ENCODE measurements around the gene HAPLN3.
A peak's percentile ranks its signal among the peaks of the same experiment; 100 is the strongest.

Gene HAPLN3

DNA sequence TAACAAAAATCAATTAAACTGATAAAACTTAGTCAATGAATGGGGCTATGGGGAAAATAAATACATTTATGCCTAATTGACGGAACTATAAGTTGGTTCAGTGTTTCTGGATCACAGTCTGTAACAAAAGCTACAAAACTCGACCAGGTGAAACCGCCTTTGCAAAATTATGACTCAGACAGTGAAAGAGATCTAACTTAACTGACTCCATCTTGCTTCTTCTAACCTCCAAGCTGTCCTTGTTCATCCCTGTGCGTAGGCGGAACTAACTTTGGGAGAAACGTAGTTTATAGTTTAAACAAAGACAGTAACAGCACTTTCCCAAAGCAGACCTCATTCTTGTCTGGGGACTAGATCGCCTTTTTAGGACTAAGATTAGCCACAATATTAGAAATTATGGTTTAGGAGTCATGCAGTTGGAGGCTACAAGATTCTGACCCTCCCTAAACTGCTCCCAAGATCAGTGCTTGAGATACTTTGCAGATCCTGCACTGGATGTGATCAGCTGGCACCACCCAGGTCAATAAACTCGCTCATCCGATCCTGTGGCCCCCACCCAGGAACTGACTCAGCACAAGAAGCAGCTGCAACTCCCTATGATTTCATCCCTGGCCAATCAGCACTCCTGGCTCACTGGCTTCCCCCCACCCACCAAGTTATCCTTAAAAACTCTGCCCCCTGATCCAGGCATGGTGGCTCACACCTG is 25.0 kb upstream of the HAPLN3 start:
- Histone ChIP-seq H3K36me3 (replicated peaks) (no peaks in the 10 kb centered on the region), H3K4me3 (no peak overlapping the region), H3K9me3 (no peaks in the 10 kb centered on the region; the same call in 1 of the 2 replicates), H3K27me3 (ENCODE audit: low read depth) (0 out of 2 replicates have a peak, but pooled peaks cover 2% of the 10 kb centered on the region), H3K4me1 (no peaks in the 10 kb centered on the region)
- in situ Hi-C loops (cut with MboI; ENCODE audit: low sequenced_read_pairs): no loop called here
- DNase-seq (ENCODE audit: low spot score in 2 of 2): peak in 1 of 2 experiments; percentile 7

DNA sequence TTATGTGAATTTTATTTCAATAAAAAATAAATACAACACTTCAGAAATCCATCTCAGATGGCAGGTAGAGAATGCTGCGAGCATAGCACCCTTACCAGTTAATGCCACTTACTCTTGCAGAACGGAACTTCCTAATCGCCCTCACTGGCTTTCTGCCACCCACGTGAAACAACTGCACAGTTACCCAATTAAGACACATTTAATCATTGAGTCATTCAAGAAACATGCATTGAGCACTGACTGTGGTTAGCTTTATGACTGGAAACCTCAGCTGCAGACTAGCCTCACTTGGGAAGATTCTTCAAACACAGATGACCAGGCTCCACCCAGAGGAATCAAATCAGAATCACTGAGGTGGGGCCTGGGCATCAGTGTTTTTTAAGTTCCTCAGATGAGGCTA is 23.4 kb upstream of the HAPLN3 start:
- DNase-seq (ENCODE audit: low spot score in 2 of 2): peak in 1 of 2 experiments; percentile 9
- 0 out of 2 replicates have a peak, but pooled peaks cover 2% of the 10 kb centered on the region for H3K27me3 ChIP-seq (ENCODE audit: low read depth)
- in situ Hi-C loops (cut with MboI; ENCODE audit: low sequenced_read_pairs): no loop called here

DNA sequence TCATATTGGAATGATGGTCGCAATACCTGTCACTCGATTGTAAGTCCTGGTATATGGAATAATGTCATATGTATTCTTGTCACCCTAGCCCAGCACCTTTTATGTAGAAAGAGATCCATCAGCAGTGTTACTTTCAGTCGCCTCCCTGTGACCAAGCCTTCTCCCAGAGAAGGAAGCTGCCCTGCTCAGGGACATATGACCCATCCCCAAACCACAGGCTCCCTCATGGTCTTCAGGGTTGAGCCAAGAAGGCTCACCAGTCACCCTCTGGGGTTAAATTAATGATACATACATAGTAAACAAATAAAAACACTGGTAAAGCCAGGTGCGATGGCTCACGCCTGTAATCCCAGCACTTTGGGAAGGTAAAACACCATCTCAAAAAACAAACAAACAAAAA is 22.4 kb upstream of the HAPLN3 start:
- Histone ChIP-seq H3K27me3 (ENCODE audit: low read depth) (0 out of 2 replicates have a peak, but pooled peaks cover 2% of the 10 kb centered on the region), H3K4me3 (no peak overlapping the region), H3K4me1 (peaks cover under 1% of the 10 kb centered on the region; the same call in 1 of the 2 replicates), H3K9me3 (no peaks in the 10 kb centered on the region), H3K36me3 (replicated peaks) (no peaks in the 10 kb centered on the region)
- DNase-seq (ENCODE audit: low spot score in 2 of 2): no peak
- in situ Hi-C loops (cut with MboI; ENCODE audit: low sequenced_read_pairs): no loop called here

More for the DNA sequence above, 23.4 kb upstream of the HAPLN3 start:
- no peaks in the 10 kb centered on the region for H3K4me1 ChIP-seq
- H3K36me3 ChIP-seq (replicated peaks): no peaks in the 10 kb centered on the region
- H3K4me3 ChIP-seq: no peak overlapping the region
- no peaks in the 10 kb centered on the region for H3K9me3 ChIP-seq

DNA sequence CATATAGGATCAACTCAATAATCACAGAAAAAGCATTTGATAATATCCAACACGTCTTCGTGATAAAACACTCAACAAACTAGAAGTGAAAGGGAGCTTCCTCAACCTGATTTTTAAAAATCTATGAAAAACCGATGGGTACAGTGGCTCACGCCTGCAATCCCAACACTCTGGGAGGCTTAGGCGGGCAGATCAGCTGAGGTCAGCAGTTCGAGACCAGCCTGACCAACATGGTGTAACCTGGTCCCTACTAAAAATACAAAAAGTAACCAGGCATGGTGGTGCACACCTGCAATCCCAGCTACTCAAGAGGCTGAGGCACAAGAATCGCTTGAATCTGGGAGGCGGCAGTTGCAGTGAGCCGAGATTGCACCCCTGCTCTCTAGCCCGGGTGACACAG is 20.0 kb upstream of the HAPLN3 start:
- Histone ChIP-seq H3K36me3 (replicated peaks) (no peaks in the 10 kb centered on the region), H3K27me3 (ENCODE audit: low read depth) (0 out of 2 replicates have a peak, but pooled peaks cover 2% of the 10 kb centered on the region), H3K9me3 (no peaks in the 10 kb centered on the region), H3K4me3 (no peak overlapping the region), H3K4me1 (peaks cover 13% of the 10 kb centered on the region)
- no peak for DNase-seq (ENCODE audit: low spot score in 2 of 2)
- in situ Hi-C loops (cut with MboI; ENCODE audit: low sequenced_read_pairs): no loop called here

DNA sequence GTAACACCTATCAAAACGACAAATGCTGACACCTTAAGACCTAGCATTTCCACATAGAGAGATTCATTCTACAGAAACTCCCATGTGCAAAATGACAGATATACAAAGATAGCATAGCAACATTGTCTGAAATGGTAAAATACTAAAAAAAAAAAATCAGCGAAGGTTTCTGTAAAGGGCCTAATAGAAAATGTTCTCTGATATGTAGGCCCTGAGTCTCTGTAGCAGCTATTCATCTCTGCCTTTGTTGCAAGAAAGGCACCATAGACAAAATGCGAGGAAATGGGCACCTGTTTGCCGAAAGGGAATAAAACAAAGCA is 18.5 kb upstream of the HAPLN3 start:
- Histone ChIP-seq H3K27me3 (ENCODE audit: low read depth) (0 out of 2 replicates have a peak, but pooled peaks cover 2% of the 10 kb centered on the region), H3K36me3 (replicated peaks) (peaks cover 13% of the 10 kb centered on the region), H3K4me3 (peak overlapping the region; percentile 67), H3K9me3 (no peaks in the 10 kb centered on the region), H3K4me1 (peaks cover 13% of the 10 kb centered on the region)
- DNase-seq (ENCODE audit: low spot score in 2 of 2): no peak
- in situ Hi-C loops (cut with MboI; ENCODE audit: low sequenced_read_pairs): no loop called here

DNA sequence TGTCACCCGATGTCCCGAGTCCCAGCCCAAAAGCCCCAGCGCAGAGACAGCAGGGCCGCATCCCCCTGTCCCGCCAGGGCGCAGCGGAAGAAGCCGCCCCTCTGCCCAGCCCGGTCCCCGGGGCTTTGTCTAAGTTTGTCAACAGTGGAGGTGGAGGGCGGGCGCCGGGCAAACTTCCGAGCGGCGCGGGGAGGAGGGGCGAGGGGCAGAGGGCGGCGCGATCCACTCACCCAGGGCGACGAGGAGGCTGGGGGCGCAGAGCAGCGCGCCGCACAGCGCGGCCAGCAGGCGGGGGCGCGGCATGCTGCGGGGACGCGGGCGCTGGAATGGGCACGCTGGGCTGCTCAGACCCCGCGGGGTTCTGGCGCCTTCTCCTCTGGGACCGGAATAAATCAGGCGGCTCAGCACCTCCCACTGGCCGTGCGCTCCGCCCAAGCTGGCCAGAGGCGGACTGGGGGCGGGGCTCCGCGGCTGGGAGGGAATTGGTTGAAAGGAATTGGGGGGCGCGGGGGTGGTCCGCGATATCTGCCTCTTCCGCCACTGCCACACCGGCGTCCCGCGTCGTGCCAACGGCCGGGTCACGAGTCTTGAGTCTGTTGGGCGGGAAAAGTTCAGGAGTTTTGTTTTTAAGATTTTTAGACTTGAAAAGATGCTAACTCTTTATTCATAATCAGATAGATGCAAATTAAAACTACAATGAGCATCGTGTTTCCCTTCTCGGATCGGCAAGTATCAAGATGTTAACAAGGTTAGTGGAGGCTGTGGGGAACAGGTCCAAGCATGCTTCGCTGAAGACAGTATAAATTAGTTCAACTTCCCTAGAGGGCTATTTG is 17.9 kb upstream of the HAPLN3 start, which contains the start of gene MFGE8:
Gene MFGE8, minus strand, starts transcription at position 363 of the 833 bp plus-strand sequence. Its CDS starts 60 bp downstream, at position 303.
- in situ Hi-C loops (cut with MboI; ENCODE audit: low sequenced_read_pairs): no loop called here
- peak within 1 kb of the TSS; percentile 67 for H3K4me3 ChIP-seq
- DNase-seq (ENCODE audit: low spot score in 2 of 2): peak; percentile 89 to 97
- no peaks in the 10 kb centered on the region for H3K9me3 ChIP-seq
- H3K27me3 ChIP-seq (ENCODE audit: low read depth): 0 out of 2 replicates have a peak, but pooled peaks cover 2% of the 10 kb centered on the region
- H3K4me1 ChIP-seq: peaks cover 13% of the 10 kb centered on the region
- H3K36me3 ChIP-seq (replicated peaks): peaks cover 13% of the 10 kb centered on the region

DNA sequence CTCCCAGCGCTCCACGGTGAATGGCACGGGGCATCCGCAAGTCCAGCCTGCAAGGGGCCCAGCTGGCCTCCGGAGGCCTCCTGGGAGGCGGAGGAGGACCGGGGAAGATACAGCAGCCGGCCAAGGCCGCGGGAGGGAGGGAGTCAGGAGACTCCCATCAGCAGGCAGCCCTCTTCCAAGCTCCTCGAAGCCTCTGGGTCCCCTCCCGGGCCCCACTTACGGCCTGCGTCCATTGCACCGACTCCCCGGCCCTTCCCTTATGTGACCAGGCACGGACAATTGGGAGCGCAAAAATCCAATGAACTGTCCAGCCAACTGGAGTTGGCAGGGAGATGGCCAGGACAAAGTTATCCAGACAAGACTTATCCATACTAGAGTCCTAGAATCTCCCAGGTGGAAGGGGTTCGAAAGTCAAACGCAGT is 17.2 kb upstream of the HAPLN3 start:
- Histone ChIP-seq H3K36me3 (replicated peaks) (peaks cover 20% of the 10 kb centered on the region), H3K27me3 (ENCODE audit: low read depth) (no peaks in the 10 kb centered on the region), H3K4me3 (peak overlapping the region; percentile 67), H3K9me3 (no peaks in the 10 kb centered on the region), H3K4me1 (peaks cover 13% of the 10 kb centered on the region)
- peak in 1 of 2 experiments; percentile 49 for DNase-seq (ENCODE audit: low spot score in 2 of 2)
- in situ Hi-C loops (cut with MboI; ENCODE audit: low sequenced_read_pairs): no loop called here

DNA sequence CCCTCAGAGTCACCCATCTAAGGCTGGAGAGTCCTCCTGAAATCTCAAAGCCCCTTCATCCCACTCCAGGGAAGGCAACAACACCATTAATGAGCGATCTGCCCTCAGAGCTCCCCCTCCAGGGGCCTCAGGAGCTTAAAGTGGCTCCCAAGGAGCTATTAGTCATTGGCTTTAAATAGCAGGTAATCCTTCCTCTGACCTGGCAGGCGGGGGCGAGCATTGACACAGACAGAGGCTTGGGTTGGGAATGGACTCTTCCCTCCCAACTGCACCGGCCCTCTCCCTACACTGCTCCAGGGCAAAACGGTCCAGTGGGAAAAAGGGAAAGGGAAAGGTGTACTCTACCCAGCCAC is 16.4 kb upstream of the HAPLN3 start:
- H3K4me3 ChIP-seq: peak overlapping the region; percentile 67
- no peaks in the 10 kb centered on the region for H3K9me3 ChIP-seq
- peaks cover 25% of the 10 kb centered on the region for H3K36me3 ChIP-seq (replicated peaks)
- in situ Hi-C loops (cut with MboI; ENCODE audit: low sequenced_read_pairs): no loop called here
- peaks cover 13% of the 10 kb centered on the region for H3K4me1 ChIP-seq
- peak; percentile 34 to 69 for DNase-seq (ENCODE audit: low spot score in 2 of 2)
- H3K27me3 ChIP-seq (ENCODE audit: low read depth): no peaks in the 10 kb centered on the region

DNA sequence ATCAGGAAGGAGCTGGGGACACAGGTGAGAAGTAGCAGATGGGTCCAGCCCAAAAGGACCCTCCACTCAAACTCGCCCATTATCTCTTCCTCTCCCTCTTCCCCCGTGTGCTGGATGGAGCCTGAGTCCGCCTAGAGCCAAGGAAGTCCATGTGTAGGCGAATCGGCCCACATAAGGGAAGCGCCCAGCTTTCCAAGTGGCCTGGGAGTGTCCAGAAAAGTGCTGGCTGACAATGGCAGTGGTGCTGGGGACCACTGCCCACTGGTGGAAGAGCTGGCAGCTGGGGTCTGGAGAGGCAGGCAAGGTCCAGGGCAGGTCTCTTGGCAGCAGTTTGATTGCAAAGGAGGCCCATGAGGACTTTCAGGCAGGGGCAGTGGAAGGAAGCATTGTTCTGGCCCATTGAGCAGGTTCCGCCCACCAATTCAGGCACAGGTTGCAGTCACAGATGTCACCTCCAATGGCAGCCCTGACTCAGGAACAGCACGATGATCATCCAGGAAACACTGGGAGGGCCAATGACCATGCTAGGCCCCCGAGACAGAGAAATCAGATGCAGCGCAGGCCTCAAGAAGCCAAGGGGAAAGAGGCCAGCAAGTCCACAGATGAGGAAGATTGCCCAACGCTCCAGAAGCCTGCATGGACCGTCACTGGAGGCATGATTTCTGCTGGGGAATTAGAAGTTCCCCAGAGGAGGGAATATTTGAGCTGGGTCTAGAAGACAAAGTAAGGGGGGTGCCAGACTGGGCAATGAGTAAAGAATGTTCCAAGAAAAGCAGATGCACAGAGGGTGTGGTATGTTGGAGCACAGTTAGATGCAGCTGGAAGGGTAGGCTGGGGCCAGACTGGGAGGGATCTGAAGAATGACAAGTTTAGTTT is 14.8 kb upstream of the HAPLN3 start:
- Histone ChIP-seq H3K27me3 (ENCODE audit: low read depth) (no peaks in the 10 kb centered on the region), H3K9me3 (no peaks in the 10 kb centered on the region), H3K4me3 (no peak overlapping the region), H3K36me3 (replicated peaks) (peaks cover 39% of the 10 kb centered on the region), H3K4me1 (peaks cover 13% of the 10 kb centered on the region)
- no peak for DNase-seq (ENCODE audit: low spot score in 2 of 2)
- in situ Hi-C loops (cut with MboI; ENCODE audit: low sequenced_read_pairs): no loop called here

DNA sequence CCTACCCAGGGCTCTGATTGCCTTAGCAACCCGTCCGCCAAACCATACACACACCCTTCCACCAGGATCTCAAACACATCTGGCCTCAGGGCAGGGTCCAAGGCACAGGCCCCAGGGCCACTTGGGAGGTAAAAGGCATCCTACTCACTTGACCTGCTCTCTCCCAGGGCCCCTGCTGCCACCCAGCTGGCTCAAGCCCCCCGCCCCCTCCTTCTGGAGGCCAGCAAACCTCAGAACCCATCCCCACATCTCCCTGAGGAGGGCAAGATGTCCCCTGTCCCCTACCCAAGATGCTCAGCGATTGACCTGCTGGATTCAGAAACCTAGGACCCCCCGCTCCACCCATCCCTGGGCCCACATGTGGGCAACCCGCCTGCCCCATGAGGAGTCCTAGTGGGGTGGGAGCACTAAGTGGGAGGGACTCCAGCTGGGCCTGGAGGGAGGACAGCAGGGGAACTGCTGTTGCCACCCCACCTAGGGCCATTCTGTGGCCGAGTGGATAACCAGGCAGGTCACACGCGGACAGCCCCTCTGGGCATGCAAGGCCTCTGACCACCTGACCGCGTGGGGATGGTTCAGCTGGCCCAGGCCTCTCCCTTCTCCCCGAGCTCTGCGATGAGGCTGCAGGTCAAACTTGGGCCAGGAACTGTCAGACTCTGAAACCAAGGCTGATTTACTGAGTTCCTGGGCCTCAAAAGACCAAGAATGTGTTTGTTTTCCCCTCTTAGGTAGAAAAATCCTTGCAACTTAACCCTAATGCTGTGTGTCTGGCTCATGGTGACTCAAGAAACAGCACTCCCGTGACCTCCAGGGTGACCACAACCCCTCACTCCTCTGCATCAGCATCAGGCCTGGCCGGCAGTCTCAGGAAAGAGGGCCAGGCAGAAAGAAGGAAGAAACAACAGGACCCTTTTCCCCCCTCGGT is 13.6 kb upstream of the HAPLN3 start:
- Histone ChIP-seq H3K27me3 (ENCODE audit: low read depth) (no peaks in the 10 kb centered on the region), H3K36me3 (replicated peaks) (peaks cover 47% of the 10 kb centered on the region), H3K4me3 (no peak overlapping the region), H3K4me1 (peaks cover 16% of the 10 kb centered on the region), H3K9me3 (no peaks in the 10 kb centered on the region)
- no peak for DNase-seq (ENCODE audit: low spot score in 2 of 2)
- in situ Hi-C loops (cut with MboI; ENCODE audit: low sequenced_read_pairs): no loop called here

DNA sequence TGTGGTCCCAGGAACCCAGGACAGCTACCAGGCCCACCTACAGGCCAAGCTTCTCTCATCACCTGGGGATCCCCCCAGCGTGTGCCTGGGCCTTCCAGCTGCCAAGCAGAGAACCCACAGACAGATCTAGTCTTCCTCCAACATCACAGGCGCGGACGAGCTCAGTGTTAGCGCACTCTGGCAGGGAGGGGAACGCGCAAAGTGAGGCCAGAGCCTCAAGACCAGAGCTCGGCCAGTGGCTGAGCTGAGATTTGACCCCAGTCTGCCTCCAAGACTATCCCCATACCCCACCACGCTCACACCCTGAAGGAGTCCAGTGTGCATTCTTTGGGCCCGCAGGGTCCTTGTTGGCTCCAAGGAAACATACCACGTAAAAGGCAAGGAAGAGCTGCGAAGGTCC is 12.8 kb upstream of the HAPLN3 start:
- in situ Hi-C loops (cut with MboI; ENCODE audit: low sequenced_read_pairs): no loop called here
- Histone ChIP-seq H3K9me3 (no peaks in the 10 kb centered on the region), H3K4me3 (no peak overlapping the region), H3K36me3 (replicated peaks) (peaks cover 50% of the 10 kb centered on the region), H3K4me1 (peaks cover 16% of the 10 kb centered on the region), H3K27me3 (ENCODE audit: low read depth) (no peaks in the 10 kb centered on the region)
- DNase-seq (ENCODE audit: low spot score in 2 of 2): no peak

DNA sequence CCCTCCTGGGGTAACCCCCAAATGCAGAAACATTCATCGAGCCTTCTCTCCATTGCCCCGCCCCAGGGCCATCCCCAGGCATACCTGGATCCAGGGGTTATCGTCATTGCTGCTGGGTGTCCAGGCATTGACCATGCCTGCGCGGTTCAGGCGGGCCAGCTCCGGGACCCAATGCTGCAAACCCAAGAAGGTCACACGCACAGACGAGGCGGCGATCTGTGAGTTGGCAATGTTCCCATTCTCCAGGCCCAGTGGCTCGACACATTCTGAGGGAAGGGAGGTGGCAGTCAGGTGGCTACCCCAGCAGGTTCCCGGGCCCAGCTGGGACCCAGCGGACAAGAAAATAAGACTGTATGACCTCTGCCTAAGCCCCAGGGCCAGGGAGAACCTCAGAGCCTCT is 11.8 kb upstream of the HAPLN3 start:
- in situ Hi-C loops (cut with MboI; ENCODE audit: low sequenced_read_pairs): no loop called here
- H3K36me3 ChIP-seq (replicated peaks): peaks cover 54% of the 10 kb centered on the region
- DNase-seq (ENCODE audit: low spot score in 2 of 2): no peak
- no peaks in the 10 kb centered on the region for H3K9me3 ChIP-seq
- H3K4me3 ChIP-seq: no peak overlapping the region
- peaks cover 9% of the 10 kb centered on the region for H3K4me1 ChIP-seq
- no peaks in the 10 kb centered on the region for H3K27me3 ChIP-seq (ENCODE audit: low read depth)

Measured in HAP-1 (cell line).